Stimulated activated CD8-positive, alpha-beta memory T cell treated with anti-CD3 and anti-CD28 coated beads, Interleukin-7, amount 100 ng/mL, for 1 hour (primary cell): ENCODE measurements around the gene COL24A1.

Experiments
- DNase-seq, 2 donors: peaks; one replicate each; pipeline ENCODE4 v3.0.0-alpha.2; 2020; ENCODE audit warnings: low read depth in 2 of 2

Gene COL24A1

GRCh38 chr1:86156566-86157455, at the start of gene COL24A1:
TSS of gene COL24A1 (minus strand) at chr1:86156772. CDS start at chr1:86156396, 376 bp downstream.
- DNase-seq: no peak

DNA sequence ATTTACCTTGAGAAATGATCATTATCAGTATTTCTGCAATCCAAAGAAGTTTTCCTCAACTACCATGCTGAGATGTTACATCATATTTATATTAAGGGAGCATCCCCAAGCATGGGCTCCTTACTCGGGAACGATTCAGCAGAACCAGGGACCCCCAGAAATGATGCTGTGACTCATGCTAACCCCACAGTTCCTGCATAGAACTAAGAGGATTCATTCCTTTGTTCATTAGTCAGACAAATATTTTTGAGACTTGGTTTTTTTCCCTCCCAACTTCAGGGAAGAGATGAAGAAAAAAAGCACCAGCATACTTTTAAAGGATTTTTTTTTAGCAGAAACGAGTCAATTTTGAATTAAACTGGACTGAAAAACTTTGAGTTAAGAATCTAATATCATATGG, 49.2 kb upstream of the COL24A1 start:
- DNase-seq: no peak

- DNase-seq: no peak
Measured at GRCh38 chr1:86202552-86203340, 46.2 kb upstream of the COL24A1 start.

GRCh38 chr1:86201311-86201710, 44.7 kb upstream of the COL24A1 start:
- no peak for DNase-seq

- no peak for DNase-seq
Measured at GRCh38 chr1:86200901-86201300, 44.3 kb upstream of the COL24A1 start.

- DNase-seq: no peak
Measured at GRCh38 chr1:86197206-86197855, 40.8 kb upstream of the COL24A1 start.

DNA sequence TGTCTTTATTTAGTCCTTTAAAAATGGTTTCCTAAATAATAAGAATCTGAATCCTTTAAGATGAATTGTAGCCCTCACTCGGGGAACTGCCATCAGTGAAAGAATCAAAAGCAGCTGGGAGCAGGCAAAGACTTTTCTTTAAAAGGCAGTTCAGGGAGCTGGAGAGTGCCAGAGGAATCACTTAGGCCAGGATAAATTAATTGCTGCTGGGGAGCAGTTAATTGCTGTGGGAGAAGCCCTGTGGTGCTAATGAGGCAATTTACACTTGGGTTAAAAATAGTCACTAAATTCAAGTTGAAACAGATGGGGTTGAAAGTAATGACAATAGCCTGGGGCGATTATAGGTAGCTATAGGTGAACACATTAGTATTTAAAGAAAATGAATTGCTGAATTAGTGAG, 38.7 kb upstream of the COL24A1 start:
- DNase-seq: no peak

DNA sequence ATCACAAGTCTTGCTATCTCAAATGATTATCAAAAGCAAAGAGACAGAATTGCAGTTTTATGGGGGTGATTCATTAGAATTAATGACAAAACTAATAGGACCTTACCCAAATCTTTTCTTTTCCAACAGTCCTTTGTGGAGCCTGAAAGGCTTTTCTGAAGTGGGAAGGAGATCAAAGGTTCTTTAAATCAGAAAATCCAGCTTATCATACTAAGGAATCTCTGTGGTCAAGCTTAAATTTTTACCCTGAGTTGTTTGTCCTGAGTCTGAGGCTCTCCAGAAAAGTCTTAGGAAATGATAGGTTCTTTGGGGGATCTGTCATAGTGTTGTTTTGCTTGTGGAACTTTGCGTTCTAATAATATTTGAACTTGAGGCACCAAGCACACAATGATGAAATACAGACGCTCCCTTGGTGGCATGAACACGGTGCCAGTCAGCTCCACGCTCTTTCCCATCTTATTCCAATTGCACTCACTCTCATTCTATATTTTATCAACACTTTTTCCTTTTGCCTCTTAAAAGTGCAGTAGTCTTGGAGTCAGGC, 38.0 kb upstream of the COL24A1 start:
- no peak for DNase-seq

GRCh38 chr1:86192417-86192816, 35.8 kb upstream of the COL24A1 start:
- DNase-seq: no peak

DNA sequence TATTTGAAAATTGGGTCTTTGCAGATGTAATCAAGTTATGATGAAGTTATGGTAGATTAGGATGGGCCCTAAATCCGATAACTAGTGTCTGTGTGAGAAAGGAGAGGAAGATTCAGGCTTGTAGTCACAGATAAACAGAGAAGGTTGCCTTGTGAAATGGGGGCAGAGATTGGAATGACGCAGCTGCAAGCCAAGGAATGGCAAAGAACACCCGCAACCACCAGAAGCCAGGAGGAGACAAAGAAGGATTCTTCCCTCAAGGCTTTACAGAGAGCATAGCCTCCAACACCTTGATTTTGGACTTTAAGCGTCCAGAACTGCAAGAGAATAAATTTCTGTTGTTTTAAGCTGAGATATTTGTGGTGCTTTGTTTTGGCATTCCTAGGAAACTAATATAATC, 35.4 kb upstream of the COL24A1 start:
- no peak for DNase-seq

DNA sequence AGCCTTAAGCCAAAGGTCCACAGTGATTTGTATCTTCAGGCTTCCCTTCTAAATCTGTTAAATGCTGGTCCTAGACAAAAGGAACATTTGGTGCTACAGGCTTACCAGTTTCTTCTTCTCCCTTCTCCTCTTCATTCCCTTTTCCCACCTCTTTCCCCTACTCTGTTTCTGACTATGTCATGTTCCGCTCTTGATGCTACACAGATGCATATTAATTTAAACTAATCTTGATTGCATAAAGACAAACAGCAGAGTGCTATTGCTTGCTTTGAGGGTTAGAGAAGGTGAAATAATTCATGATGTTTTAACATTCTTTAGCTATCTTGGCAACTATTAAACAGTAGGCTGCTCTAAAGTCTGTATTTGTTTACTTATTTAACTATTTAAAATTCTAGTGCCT, 34.3 kb upstream of the COL24A1 start:
- DNase-seq: no peak

GRCh38 chr1:86184426-86184825, 27.9 kb upstream of the COL24A1 start:
- no peak for DNase-seq

DNA sequence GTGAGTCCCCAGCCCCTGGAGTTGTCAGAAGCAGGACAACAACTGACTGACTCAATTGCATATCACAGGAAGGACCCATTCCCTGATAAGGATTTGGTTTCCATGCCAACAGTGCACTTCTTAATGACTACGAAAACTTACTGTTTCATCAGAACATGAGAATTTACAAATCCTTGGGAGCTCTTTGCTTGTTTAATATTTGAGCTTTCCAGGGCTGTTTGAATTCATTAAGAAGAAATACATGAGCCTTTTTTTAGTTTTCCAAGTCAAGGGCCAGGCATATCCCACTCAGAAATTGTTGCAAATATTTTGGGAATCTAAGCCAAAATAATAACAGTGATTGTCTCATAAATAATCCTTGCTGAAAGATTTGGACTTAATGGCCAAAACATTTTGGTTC, 27.2 kb upstream of the COL24A1 start:
- no peak for DNase-seq

- no peak for DNase-seq
Measured at GRCh38 chr1:86176226-86176625, 19.7 kb upstream of the COL24A1 start.

GRCh38 chr1:86175756-86176155, 19.2 kb upstream of the COL24A1 start:
- DNase-seq: no peak

DNA sequence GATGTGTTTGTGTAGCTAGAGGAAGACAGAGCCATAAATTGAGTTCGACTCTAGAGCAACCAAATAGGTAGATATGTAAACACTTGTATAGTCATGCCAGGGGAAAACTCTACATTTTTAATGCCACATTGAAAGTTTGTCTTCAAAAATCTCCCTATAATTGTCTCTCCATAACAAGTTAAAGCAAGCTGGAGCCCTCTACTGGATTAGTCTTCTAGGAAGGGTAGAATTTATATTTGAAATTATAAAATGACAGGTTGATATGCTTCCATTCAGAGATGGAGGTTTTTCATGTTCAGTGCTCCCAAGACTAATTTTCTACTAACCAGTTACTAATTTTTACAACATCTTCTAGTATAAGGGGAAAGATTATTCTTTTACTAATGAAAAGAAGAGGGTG, 13.1 kb upstream of the COL24A1 start:
- DNase-seq: no peak

DNA sequence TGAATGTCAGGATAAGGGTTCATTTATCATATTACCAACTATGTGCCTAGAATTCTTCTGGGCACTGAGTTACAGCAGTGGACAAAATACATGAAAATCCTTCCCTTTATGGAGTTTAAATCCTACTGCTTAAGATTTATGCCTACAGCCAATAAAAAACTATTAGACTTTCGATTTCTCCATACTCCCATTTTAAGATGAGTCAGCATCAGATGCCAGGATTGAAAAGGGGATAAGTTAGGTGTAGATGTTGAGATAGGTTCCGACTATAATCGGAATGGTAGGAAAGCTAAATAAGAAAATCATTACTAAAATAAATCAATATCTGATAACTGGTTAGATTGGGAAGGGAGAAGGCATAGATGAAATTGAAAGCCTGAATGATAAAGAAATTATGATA, 3.2 kb upstream of the COL24A1 start:
- no peak for DNase-seq

GRCh38 chr1:86155807-86156565, 586 bp downstream of the COL24A1 start:
- no peak for DNase-seq

DNA sequence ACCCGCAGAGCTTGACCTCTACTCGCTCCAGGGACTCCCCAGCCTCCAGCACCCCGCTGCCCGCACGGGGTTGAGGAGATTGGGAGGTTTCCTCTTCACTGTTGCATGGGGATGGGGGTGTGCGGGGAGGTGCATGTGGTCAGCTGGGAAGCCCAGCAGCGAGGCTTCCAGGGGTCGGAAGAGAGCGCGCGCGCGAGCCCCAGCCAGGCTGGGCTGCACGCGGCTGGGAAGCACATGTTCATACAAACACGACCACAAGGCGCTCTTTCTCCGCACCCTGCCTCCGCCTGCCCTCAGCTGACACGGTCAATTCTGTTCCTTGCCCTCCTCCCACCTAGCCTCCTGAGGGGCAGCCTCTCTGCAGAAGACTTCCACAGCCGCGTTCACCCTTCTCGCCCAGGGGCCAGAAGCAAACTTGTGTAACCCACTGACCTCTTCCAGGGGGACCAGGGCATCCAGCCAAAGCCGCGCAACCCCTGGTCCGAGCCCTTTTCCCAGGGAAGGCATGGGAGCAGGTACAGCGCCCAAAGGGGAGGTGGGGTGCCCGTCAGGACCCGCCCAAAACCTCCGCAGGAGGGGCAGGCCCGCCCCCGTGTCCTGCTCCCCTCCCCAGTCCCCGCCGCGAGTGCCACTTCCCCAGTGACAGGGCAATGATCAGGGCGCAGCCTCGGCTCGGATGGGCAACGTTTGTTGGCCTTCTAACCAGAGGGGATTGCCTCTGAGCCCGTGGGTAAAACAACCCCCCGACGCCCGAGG, 1.3 kb downstream of the COL24A1 start:
- DNase-seq: no peak

DNA sequence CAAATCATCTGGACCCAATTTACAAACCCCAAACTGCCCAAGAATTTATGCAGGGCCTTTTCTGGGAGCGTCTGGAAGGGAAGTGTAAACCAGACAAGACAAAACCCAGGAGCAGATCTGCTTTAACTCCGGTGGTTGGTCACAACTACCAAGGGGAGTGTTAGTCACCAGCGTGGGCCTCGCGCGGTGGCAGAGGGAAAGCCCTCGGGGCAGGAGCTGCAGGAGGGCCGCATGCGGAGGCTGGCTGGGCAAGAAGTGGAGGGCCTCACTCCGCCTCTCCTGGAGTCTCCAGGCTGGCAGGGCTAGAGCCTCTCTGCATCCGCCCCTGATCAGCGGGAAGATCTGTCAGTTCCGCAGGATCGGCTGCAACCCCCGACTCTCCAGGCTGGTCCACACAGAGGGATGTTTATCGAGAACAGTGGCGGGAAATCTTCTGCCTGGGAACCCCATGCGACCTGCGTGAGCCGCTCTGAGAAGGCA, 2.0 kb downstream of the COL24A1 start:
- no peak for DNase-seq

DNA sequence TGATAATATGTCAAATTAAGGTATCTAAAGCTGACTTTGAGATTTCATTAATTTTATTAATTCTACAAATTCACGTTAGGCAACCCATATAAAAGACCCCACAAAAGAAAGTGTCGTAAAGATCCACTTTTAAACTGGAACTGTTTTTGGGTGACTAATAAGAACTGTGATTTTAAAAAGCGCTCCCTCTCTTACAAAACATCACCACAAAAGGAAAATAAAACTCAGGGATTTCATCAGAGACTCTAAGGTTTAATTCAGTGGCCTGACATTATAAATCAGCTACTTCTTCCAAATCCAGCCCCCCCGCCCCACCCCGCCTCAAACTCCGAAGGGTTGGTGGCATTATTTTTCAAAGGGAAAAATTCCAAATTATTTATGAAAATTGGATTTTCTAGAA, 2.7 kb downstream of the COL24A1 start:
- DNase-seq: no peak
